ENCODE measurements around the gene CUL2. TPM values are rescaled to one million over a fixed set of nuclear protein-coding genes. Genes with fewer than 3 reads are reported as not detected.
A peak's percentile ranks its signal among the peaks of the same experiment; 100 is the strongest.

Gene CUL2
- total RNA-seq, 1 donor: 29.0 TPM

DNA sequence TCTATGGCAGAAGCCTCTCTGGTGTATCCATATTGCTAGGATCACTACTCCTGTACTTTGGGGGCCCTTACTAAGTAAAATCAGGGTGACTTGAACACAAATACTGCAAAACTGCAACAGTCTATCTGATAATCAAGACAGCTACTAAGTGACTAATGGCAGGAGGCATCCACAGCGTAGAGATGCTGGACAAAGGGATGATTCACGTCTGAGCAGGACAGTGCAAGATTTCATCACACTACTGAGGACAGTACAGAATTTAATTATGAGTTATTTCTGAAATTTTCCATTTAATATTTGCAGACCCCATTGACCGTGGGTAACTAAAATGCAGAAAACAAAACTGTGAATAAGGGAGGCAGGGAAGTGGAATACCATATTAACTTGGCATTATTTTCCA lies 10.4 kb downstream of the CUL2 start:
- Histone ChIP-seq H4K20me1 (ENCODE audit: insufficient read depth, low read length) (peaks cover 35% of the 10 kb centered on the region), H3K4me2 (ENCODE audit: insufficient read depth, low read length) (peak overlapping the region; percentile 15)

DNA sequence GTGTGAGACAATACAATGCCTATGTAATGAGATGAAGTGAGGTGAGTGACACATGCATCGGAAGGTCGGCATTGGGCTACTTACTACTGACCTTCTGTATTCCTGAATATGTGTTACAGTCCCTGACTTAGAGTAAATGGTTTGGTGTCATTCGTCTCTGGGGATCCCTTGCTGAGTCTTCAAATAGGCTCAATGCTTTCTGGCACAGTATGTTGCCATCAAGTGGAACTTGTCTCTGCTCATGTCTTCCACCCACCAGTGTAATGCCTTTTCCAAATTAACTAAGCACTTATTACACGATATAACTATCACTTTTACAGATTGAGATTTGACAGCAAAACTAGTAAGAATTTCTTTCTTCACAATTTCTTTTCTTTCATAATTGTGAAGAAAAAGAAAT lies 10.9 kb downstream of the CUL2 start:
- Histone ChIP-seq H3K4me2 (ENCODE audit: insufficient read depth, low read length) (no peak overlapping the region), H3K36me3 (ENCODE audit: insufficient read depth, low read length) (no peaks in the 10 kb centered on the region), H3K4me1 (ENCODE audit: insufficient read depth, low read length) (peaks cover 14% of the 10 kb centered on the region), H3K27ac (ENCODE audit: low read depth, low read length) (peak overlapping the region; percentile 21), H2AFZ (ENCODE audit: low read length) (no peak overlapping the region), H3K79me2 (ENCODE audit: insufficient read depth, low read length) (peaks cover 88% of the 10 kb centered on the region), H3K4me3 (ENCODE audit: insufficient read depth, low read length) (no peak overlapping the region), H3K27me3 (ENCODE audit: insufficient read depth, low read length) (no peaks in the 10 kb centered on the region), H3K9me3 (ENCODE audit: low read depth, low read length) (no peaks in the 10 kb centered on the region), H4K20me1 (ENCODE audit: insufficient read depth, low read length) (peaks cover 34% of the 10 kb centered on the region)
- DNase-seq (ENCODE audit: insufficient read length, low spot score, missing footprints): no peak
- TF ChIP-seq, protein P1, sequence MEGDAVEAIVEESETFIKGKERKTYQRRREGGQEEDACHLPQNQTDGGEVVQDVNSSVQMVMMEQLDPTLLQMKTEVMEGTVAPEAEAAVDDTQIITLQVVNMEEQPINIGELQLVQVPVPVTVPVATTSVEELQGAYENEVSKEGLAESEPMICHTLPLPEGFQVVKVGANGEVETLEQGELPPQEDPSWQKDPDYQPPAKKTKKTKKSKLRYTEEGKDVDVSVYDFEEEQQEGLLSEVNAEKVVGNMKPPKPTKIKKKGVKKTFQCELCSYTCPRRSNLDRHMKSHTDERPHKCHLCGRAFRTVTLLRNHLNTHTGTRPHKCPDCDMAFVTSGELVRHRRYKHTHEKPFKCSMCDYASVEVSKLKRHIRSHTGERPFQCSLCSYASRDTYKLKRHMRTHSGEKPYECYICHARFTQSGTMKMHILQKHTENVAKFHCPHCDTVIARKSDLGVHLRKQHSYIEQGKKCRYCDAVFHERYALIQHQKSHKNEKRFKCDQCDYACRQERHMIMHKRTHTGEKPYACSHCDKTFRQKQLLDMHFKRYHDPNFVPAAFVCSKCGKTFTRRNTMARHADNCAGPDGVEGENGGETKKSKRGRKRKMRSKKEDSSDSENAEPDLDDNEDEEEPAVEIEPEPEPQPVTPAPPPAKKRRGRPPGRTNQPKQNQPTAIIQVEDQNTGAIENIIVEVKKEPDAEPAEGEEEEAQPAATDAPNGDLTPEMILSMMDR (IDR thresholded peaks at IDR 0.05; ENCODE audit: extremely low read depth, low read depth, low read length): no peak

More for the DNA sequence above, 10.4 kb downstream of the CUL2 start:
- Histone ChIP-seq H3K4me3 (ENCODE audit: insufficient read depth, low read length) (no peak overlapping the region), H3K36me3 (ENCODE audit: insufficient read depth, low read length) (no peaks in the 10 kb centered on the region), H3K9me3 (ENCODE audit: low read depth, low read length) (no peaks in the 10 kb centered on the region), H3K4me1 (ENCODE audit: insufficient read depth, low read length) (peaks cover 13% of the 10 kb centered on the region), H3K79me2 (ENCODE audit: insufficient read depth, low read length) (peaks cover 88% of the 10 kb centered on the region), H2AFZ (ENCODE audit: low read length) (no peak overlapping the region), H3K27ac (ENCODE audit: low read depth, low read length) (peak overlapping the region; percentile 21), H3K27me3 (ENCODE audit: insufficient read depth, low read length) (no peaks in the 10 kb centered on the region)
- peak; percentile 88 for DNase-seq (ENCODE audit: insufficient read length, low spot score, missing footprints)
- TF ChIP-seq, protein P1 (IDR thresholded peaks at IDR 0.05; ENCODE audit: extremely low read depth, low read depth, low read length): no peak

DNA sequence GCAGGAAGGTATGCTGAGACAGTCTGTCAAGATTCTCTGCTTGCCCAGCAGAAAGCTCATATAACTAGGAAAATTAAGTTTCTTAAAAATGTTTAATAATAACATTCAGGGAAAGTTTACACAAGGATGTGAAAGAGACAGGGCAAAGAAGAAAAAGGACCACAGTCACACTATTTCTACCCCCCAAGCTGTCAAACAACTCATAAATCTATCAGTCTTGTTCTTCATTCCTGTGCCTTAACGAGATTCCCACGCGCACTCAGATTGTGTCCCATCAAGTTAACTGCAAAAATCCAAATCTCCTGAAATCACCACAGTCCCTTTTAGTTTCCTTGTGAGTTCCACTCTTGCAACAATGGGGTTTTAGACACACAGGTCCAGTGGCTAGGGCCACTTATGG lies 14.9 kb downstream of the CUL2 start:
- Histone ChIP-seq H3K4me3 (ENCODE audit: insufficient read depth, low read length) (no peak overlapping the region), H4K20me1 (ENCODE audit: insufficient read depth, low read length) (peaks cover 27% of the 10 kb centered on the region), H3K27me3 (ENCODE audit: insufficient read depth, low read length) (no peaks in the 10 kb centered on the region), H2AFZ (ENCODE audit: low read length) (no peak overlapping the region), H3K36me3 (ENCODE audit: insufficient read depth, low read length) (peaks cover 10% of the 10 kb centered on the region), H3K9me3 (ENCODE audit: low read depth, low read length) (no peaks in the 10 kb centered on the region), H3K27ac (ENCODE audit: low read depth, low read length) (no peak overlapping the region), H3K4me1 (ENCODE audit: insufficient read depth, low read length) (peaks cover 20% of the 10 kb centered on the region), H3K4me2 (ENCODE audit: insufficient read depth, low read length) (no peak overlapping the region), H3K79me2 (ENCODE audit: insufficient read depth, low read length) (peaks cover 84% of the 10 kb centered on the region)
- TF ChIP-seq, protein P1 (IDR thresholded peaks at IDR 0.05; ENCODE audit: extremely low read depth, low read depth, low read length): no peak
- DNase-seq (ENCODE audit: insufficient read length, low spot score, missing footprints): no peak

DNA sequence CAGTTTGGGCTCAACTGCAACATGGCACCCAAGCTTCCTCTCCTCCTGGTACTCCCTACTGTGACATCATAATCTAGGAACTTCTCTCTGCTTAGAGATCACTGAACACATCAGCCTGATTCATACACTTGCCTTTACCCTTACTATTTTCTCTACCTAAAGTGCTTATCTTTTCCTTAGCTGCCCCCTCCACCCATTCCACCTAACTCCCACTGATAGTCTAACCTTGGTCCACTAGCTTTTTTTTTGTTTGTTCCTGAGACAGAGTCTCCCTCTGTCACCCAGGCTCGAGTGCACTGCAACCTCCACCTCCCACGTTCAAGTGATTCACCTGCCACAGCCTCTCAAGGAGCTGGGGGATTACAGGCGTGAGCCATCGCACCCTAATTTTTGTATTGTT lies 15.9 kb downstream of the CUL2 start:
- Histone ChIP-seq H3K36me3 (ENCODE audit: insufficient read depth, low read length) (peaks cover 15% of the 10 kb centered on the region), H3K27ac (ENCODE audit: low read depth, low read length) (no peak overlapping the region), H3K4me1 (ENCODE audit: insufficient read depth, low read length) (peaks cover 11% of the 10 kb centered on the region), H2AFZ (ENCODE audit: low read length) (no peak overlapping the region), H3K9me3 (ENCODE audit: low read depth, low read length) (no peaks in the 10 kb centered on the region), H4K20me1 (ENCODE audit: insufficient read depth, low read length) (peaks cover 20% of the 10 kb centered on the region), H3K79me2 (ENCODE audit: insufficient read depth, low read length) (peaks cover 84% of the 10 kb centered on the region), H3K4me2 (ENCODE audit: insufficient read depth, low read length) (no peak overlapping the region), H3K27me3 (ENCODE audit: insufficient read depth, low read length) (no peaks in the 10 kb centered on the region), H3K4me3 (ENCODE audit: insufficient read depth, low read length) (no peak overlapping the region)
- TF ChIP-seq, protein P1 (IDR thresholded peaks at IDR 0.05; ENCODE audit: extremely low read depth, low read depth, low read length): no peak
- DNase-seq (ENCODE audit: insufficient read length, low spot score, missing footprints): no peak
